Endothelial cell of umbilical vein (primary cell): ENCODE measurements around the gene NOTCH3.

Experiments
- MAX ChIP-seq: IDR thresholded peaks from 2 replicates; pipeline ENCODE4 v1.6.1; 2011; ENCODE audit not compliant: insufficient read depth, insufficient read length
- POLR2AphosphoS5 ChIP-seq: IDR thresholded peaks from 2 replicates; pipeline ENCODE4 v1.6.1; 2012; ENCODE audit warnings: low read depth, mild to moderate bottlenecking, control low read depth, low read length, moderate library complexity; ENCODE audit not compliant: insufficient read depth

GRCh38 chr19:15225760-15226159 is 25.0 kb upstream of the NOTCH3 start:
- no peak for TF ChIP-seq POLR2AphosphoS5
- TF ChIP-seq MAX, result no peak
